OCI-LY3 (cell line): ENCODE results near the gene TAGAP.

Source experiments
- H2AFZ ChIP-seq: fragments of 200-600, 300-600 bp; shearing (Covaris generic); 2 replicates; pipeline ENCODE4 v1.6.0; 2014; ENCODE audit warnings: antibody characterized with exemption, low read depth, low read length
- H3K27ac ChIP-seq: fragments of 200-600, 300-600 bp; sonication (generic); 2 replicates; pipeline ENCODE4 v1.5.1; 2014; ENCODE audit warnings: mild to moderate bottlenecking, low read length, moderate library complexity, mixed read lengths
- H3K27me3 ChIP-seq: fragments of 200-600, 300-600 bp; sonication (generic); 2 replicates; pipeline ENCODE4 v1.6.1; 2014; ENCODE audit warnings: low read depth, low read length, mixed read lengths
- H3K36me3 ChIP-seq: fragments of 200-600, 300-600 bp; sonication (generic); replicated peaks from 2 replicates; pipeline ENCODE3; 2014; ENCODE audit warnings: low read depth, low read length, mixed read lengths
- H3K4me1 ChIP-seq: fragments of 300-600, 200-600 bp; sonication (generic); 2 replicates; pipeline ENCODE4 v1.6.1; 2014; ENCODE audit warnings: low read length, mixed read lengths
- H3K4me2 ChIP-seq: fragments of 200-600, 300-600 bp; sonication (generic); 2 replicates; pipeline ENCODE4 v1.6.1; 2014; ENCODE audit warnings: low read length, mixed read lengths
- H3K4me3 ChIP-seq: fragments of 300-600, 200-600 bp; sonication (generic); 2 replicates; pipeline ENCODE4 v1.5.1; 2014; ENCODE audit warnings: antibody characterized with exemption, mild to moderate bottlenecking, low read length, moderate library complexity
- H3K79me2 ChIP-seq: fragments of 300-600, 200-600 bp; shearing (Covaris generic); 2 replicates; pipeline ENCODE4 v1.6.1; 2014; ENCODE audit warnings: mild to moderate bottlenecking, low read length, mixed read lengths
- H3K9ac ChIP-seq: fragments of 300-600, 200-600 bp; shearing (Covaris generic); 2 replicates; pipeline ENCODE4 v1.6.0; 2014; ENCODE audit warnings: mild to moderate bottlenecking, low read length, moderate library complexity
- H3K9me3 ChIP-seq: fragments of 200-600, 300-600 bp; shearing (Covaris generic); 2 replicates; pipeline ENCODE4 v1.6.1; 2014; ENCODE audit warnings: low read length, mixed read lengths; ENCODE audit not compliant: insufficient read depth
- H4K20me1 ChIP-seq: fragments of 200-600, 300-600 bp; sonication (generic); 2 replicates; pipeline ENCODE4 v1.6.1; 2016; ENCODE audit warnings: low read length, mixed read lengths; ENCODE audit not compliant: insufficient read depth
- CTCF ChIP-seq: fragments of 200-600, 300-600 bp; sonication (generic); IDR thresholded peaks from 2 replicates; pipeline ENCODE4 v1.5.1; 2014; ENCODE audit warnings: antibody characterized with exemption, low read length, low read depth
- EZH2phosphoT487 ChIP-seq: fragments of 200-600 bp; shearing (Covaris generic); IDR thresholded peaks from 2 replicates; pipeline ENCODE4 v1.6.1; 2018; ENCODE audit warnings: antibody characterized with exemption, mixed run types, low read depth

TAGAP gene

GRCh38 chr6:159002432-159003155, 42.2 kb downstream of the TAGAP start:
- H3K4me3 ChIP-seq: no peak overlapping the region
- TF ChIP-seq EZH2phosphoT487 (no peak), CTCF (no peak)
- no peak overlapping the region for H2AFZ ChIP-seq
- H4K20me1 ChIP-seq: no peaks in the 10 kb centered on the region
- peaks cover 11% of the 10 kb centered on the region for H3K4me1 ChIP-seq
- no peaks in the 10 kb centered on the region for H3K27me3 ChIP-seq
- H3K79me2 ChIP-seq: no peaks in the 10 kb centered on the region
- no peak overlapping the region for H3K4me2 ChIP-seq
- no peak overlapping the region for H3K27ac ChIP-seq
- H3K36me3 ChIP-seq: no peaks in the 10 kb centered on the region
- H3K9ac ChIP-seq: no peak overlapping the region
- no peaks in the 10 kb centered on the region for H3K9me3 ChIP-seq

- Histone ChIP-seq H3K4me2 (peak within 1 kb of the TSS; percentile 92), H3K9me3 (no peaks in the 10 kb centered on the region), H3K9ac (peak within 1 kb of the TSS; percentile 90), H2AFZ (peak within 1 kb of the TSS; percentile 93), H4K20me1 (no peaks in the 10 kb centered on the region), H3K79me2 (no peaks in the 10 kb centered on the region), H3K27ac (peak within 1 kb of the TSS; percentile 75), H3K36me3 (no peaks in the 10 kb centered on the region), H3K4me3 (peak within 1 kb of the TSS; percentile 94), H3K27me3 (no peaks in the 10 kb centered on the region), H3K4me1 (peaks cover 11% of the 10 kb centered on the region)
- TF ChIP-seq EZH2phosphoT487 (no peak), CTCF (0 out of 2 replicates have a peak, but pooled peaks have one; percentile 11)
These were observed 45.0 kb downstream of the TAGAP start, which contains the start of gene RSPH3 for GRCh38 chr6:158999666-159000403. RSPH3 (minus strand) TSS chr6:159000202; CDS start chr6:158999550, 652 bp downstream.

- peak overlapping the region; percentile 90 for H3K9ac ChIP-seq
- H3K79me2 ChIP-seq: no peaks in the 10 kb centered on the region
- no peaks in the 10 kb centered on the region for H3K36me3 ChIP-seq
- no peaks in the 10 kb centered on the region for H4K20me1 ChIP-seq
- no peaks in the 10 kb centered on the region for H3K9me3 ChIP-seq
- peak overlapping the region; percentile 92 for H3K4me2 ChIP-seq
- H3K27ac ChIP-seq: no peak overlapping the region
- H3K4me1 ChIP-seq: peaks cover 11% of the 10 kb centered on the region
- no peaks in the 10 kb centered on the region for H3K27me3 ChIP-seq
- TF ChIP-seq EZH2phosphoT487 (no peak), CTCF (no peak)
- peak overlapping the region; percentile 93 for H2AFZ ChIP-seq
- peak overlapping the region; percentile 94 for H3K4me3 ChIP-seq
These were observed 45.6 kb downstream of the TAGAP start for GRCh38 chr6:158999154-158999665.

- Histone ChIP-seq H3K4me2 (no peak overlapping the region), H4K20me1 (no peaks in the 10 kb centered on the region), H3K9ac (no peak overlapping the region), H3K36me3 (no peaks in the 10 kb centered on the region), H3K27me3 (no peaks in the 10 kb centered on the region), H3K79me2 (no peaks in the 10 kb centered on the region), H3K27ac (no peak overlapping the region), H3K4me3 (no peak overlapping the region), H2AFZ (no peak overlapping the region), H3K4me1 (peaks cover 11% of the 10 kb centered on the region), H3K9me3 (no peaks in the 10 kb centered on the region)
- TF ChIP-seq EZH2phosphoT487 (no peak), CTCF (no peak)
These were observed 47.9 kb downstream of the TAGAP start for GRCh38 chr6:158996856-158997255.
